Measurements from ENCODE around the gene TBX4. TPM values are rescaled to one million over a fixed set of nuclear protein-coding genes. Genes with fewer than 3 reads are reported as not detected.

Gene TBX4
- total RNA-seq, 1 experiment from 2014 or later = not detected

GRCh38 chr17:61425682-61426481 lies 26.3 kb upstream of the TBX4 start:
- H3K9ac ChIP-seq (ENCODE audit: extremely low read depth, insufficient read length, low read length) = no peak overlapping the region

More at GRCh38 chr17:61425682-61426481, 26.3 kb upstream of the TBX4 start:
- Histone ChIP-seq H4K20me1 (ENCODE audit: control insufficient read depth, insufficient read depth, insufficient read length) (no peaks in the 10 kb centered on the region), H3K4me2 (ENCODE audit: insufficient read depth, insufficient read length, low read length) (no peak overlapping the region), H3K9me3 (ENCODE audit: control insufficient read depth, low read depth, low read length) (no peaks in the 10 kb centered on the region), H3K18ac (ENCODE audit: insufficient read length, low read depth, low read length) (no peak overlapping the region), H2BK5ac (ENCODE audit: insufficient read length, low read length) (no peak overlapping the region), H3K27me3 (ENCODE audit: insufficient read depth, low read length) (no peaks in the 10 kb centered on the region), H3K79me1 (ENCODE audit: insufficient read depth, low read depth, low read length, poor library complexity, severe bottlenecking) (no peaks in the 10 kb centered on the region), H3K79me2 (ENCODE audit: insufficient read depth, low read length) (no peaks in the 10 kb centered on the region), H3K4ac (ENCODE audit: low read depth, low read length) (no peak overlapping the region), H3K27ac (ENCODE audit: insufficient read length, low read depth, low read length) (no peak overlapping the region), H2BK15ac (ENCODE audit: low read depth, low read length) (no peak overlapping the region), H2AFZ (ENCODE audit: low read length) (no peak overlapping the region), H2BK12ac (ENCODE audit: insufficient read length, low read depth, low read length) (no peak overlapping the region), H3T11ph (ENCODE audit: low read length) (no peak overlapping the region), H3K56ac (ENCODE audit: insufficient read length, low read depth, low read length) (no peak overlapping the region), H3K23ac (ENCODE audit: insufficient read length, low read depth, low read length) (no peak overlapping the region), H2BK120ac (ENCODE audit: low read depth, low read length, poor library complexity, severe bottlenecking) (no peak overlapping the region), H2AK5ac (ENCODE audit: insufficient read length, low read length) (no peak overlapping the region), H2BK20ac (ENCODE audit: low read depth, low read length, poor library complexity, severe bottlenecking) (no peak overlapping the region), H3K4me1 (ENCODE audit: insufficient read depth, low read length) (peaks cover 2% of the 10 kb centered on the region; the same call in 1 of the 2 replicates), H3K14ac (ENCODE audit: insufficient read depth, low read length) (no peak overlapping the region), H4K91ac (ENCODE audit: insufficient read length, low read depth, low read length) (no peak overlapping the region), H4K5ac (ENCODE audit: insufficient read length, low read depth, low read length) (no peak overlapping the region), H3K23me2 (ENCODE audit: insufficient read length, low read depth, low read length, poor library complexity, severe bottlenecking) (no peaks in the 10 kb centered on the region), H4K8ac (replicated peaks; ENCODE audit: insufficient read length, low read depth, low read length) (no peak overlapping the region)
- H3K27me3 Mint-ChIP-seq (ENCODE audit: low read depth) = peaks cover 35% of the 10 kb centered on the region
- H3K4me3 Mint-ChIP-seq = no peak overlapping the region; a peak in 1 of 5 replicates
- no peaks in the 10 kb centered on the region for H3K9me3 Mint-ChIP-seq
- WGBS (ENCODE audit: extremely low coverage, insufficient read length, low lambda C conversion rate) = no CpG with 5 or more reads among the region's 11 CpGs
- no peaks in the 10 kb centered on the region for H3K36me3 Mint-ChIP-seq (ENCODE audit: insufficient read depth in 1 of 3, low read depth in 3 of 3)
- DNase-seq = peak; percentile 90
- H3K27ac Mint-ChIP-seq = no peak overlapping the region
- peak; percentile 63; the same call in 2 of the 3 replicates for TF ChIP-seq CTCF (conservative IDR thresholded peaks at IDR 0.05)
- peaks cover 7% of the 10 kb centered on the region in 2 experiments for H3K4me1 Mint-ChIP-seq

All from H9 (cell line).